K562 (cell line): ENCODE data around the gene SLC1A5. TPM values are rescaled to one million over a fixed set of nuclear protein-coding genes. Genes with fewer than 3 reads are reported as not detected.

ENCODE experiments used
- ATF4 ChIP-seq: fragments of 450-650 bp; formaldehyde crosslinking; IDR thresholded peaks from 2 replicates; pipeline ENCODE4 v1.4.0; 2022; ENCODE audit warnings: mild to moderate bottlenecking, moderate library complexity
- E4F1 ChIP-seq: fragments of 250-450 bp; sonication (Bioruptor Pico); IDR thresholded peaks from 2 replicates; pipeline ENCODE4 v1.5.0; 2021; ENCODE audit warnings: mild to moderate bottlenecking, borderline replicate concordance
- FOSL1 ChIP-seq: fragments of 200-800 bp; sonication (Bioruptor generic); conservative IDR thresholded peaks from 2 replicates; pipeline ENCODE4 v1.6.1; 2016; ENCODE audit warnings: missing genetic modification characterization, missing compliant biosample characterization
- FOXP1 ChIP-seq: sonication (generic); formaldehyde crosslinking; IDR thresholded peaks from 2 replicates; pipeline ENCODE4 v1.8.0; 2022; ENCODE audit warnings: mild to moderate bottlenecking, missing genetic modification reagents
- MAX ChIP-seq: sonication (generic); formaldehyde crosslinking; IDR thresholded peaks from 2 replicates; pipeline ENCODE4 v1.9.0; 2022; ENCODE audit warnings: mild to moderate bottlenecking, missing genetic modification reagents
- MTA2 ChIP-seq: fragments of 450-650 bp; IDR thresholded peaks from 2 replicates; pipeline ENCODE4 v1.6.1; 2016; ENCODE audit warnings: low read depth
- PCBP1 ChIP-seq: fragments of 200-400 bp; formaldehyde crosslinking; IDR thresholded peaks from 2 replicates; pipeline ENCODE4 v1.6.1; 2018; ENCODE audit warnings: mild to moderate bottlenecking, low read depth, low read length; ENCODE audit not compliant: poor library complexity, severe bottlenecking
- POLR2G ChIP-seq: fragments of 200-400 bp; formaldehyde crosslinking; IDR thresholded peaks from 2 replicates; pipeline ENCODE4 v1.6.1; 2017; ENCODE audit warnings: low read depth, mild to moderate bottlenecking, antibody characterized with exemption, low read length, moderate library complexity
- POU5F1 ChIP-seq: fragments of 150-350 bp; IDR thresholded peaks from 2 replicates; pipeline ENCODE4 v1.6.1; 2014; ENCODE audit warnings: borderline replicate concordance, low read length, low read depth, mild to moderate bottlenecking; ENCODE audit not compliant: partially characterized antibody
- RREB1 ChIP-seq: fragments of 250-450 bp; sonication (Bioruptor Pico); IDR thresholded peaks from 2 replicates; pipeline ENCODE4 v1.4.0; 2020
- SAP30 ChIP-seq: fragments of 200-600 bp; sonication (generic); IDR thresholded peaks from 2 replicates; pipeline ENCODE4 v1.6.1; 2012; ENCODE audit warnings: borderline replicate concordance, low read depth, mild to moderate bottlenecking, moderate library complexity, low read length, control low read depth, inconsistent platforms; ENCODE audit not compliant: insufficient read depth, poor library complexity, severe bottlenecking
- XRCC4 ChIP-seq: IDR thresholded peaks from one replicate; pipeline ENCODE4 v1.6.1; 2011; ENCODE audit not compliant: insufficient read depth, insufficient read length; ENCODE audit errors: extremely low read depth
- polyA plus RNA-seq, 8 experiments: library from polyadenylated mRNA; depleted of rRNA in 4 of 8; stranded (reverse) in 5 of 8; unstranded in 3 of 8; fragments of >200 nt; fragmentation: Nextera tagmentation in 2 of 8; fragmentation: Illumina TruSeq in 1 of 8; extraction: Ambion mirVana in 2 of 8; extraction: Trizol in 1 of 8; gene quantifications; 2 replicates each; pipeline versions ENCODE4 v1.2.1 to v1.2.3, GENCODE V29; 2011 to 2014; ENCODE audit warnings: inconsistent platforms in 1 of 8, missing spikeins in 1 of 8
- total RNA-seq, 7 experiments: library from RNA; depleted of rRNA in 6 of 7; stranded (reverse); fragments of >200 nt in 6 of 7; fragmentation: Illumina TruSeq in 2 of 7; extraction: Trizol in 2 of 7; gene quantifications; 2 replicates each; pipeline versions ENCODE4 v1.2.1 to v1.2.3, GENCODE V29; 2011 to 2021; ENCODE audit warnings: low replicate concordance in 1 of 7

The SLC1A5 gene
- total and polyA plus RNA-seq, 9 of the 15 experiments (the other 6 are each of a cell fraction or from before 2014, with no cell fraction given), result 31.2 to 417 (median 134) TPM

DNA sequence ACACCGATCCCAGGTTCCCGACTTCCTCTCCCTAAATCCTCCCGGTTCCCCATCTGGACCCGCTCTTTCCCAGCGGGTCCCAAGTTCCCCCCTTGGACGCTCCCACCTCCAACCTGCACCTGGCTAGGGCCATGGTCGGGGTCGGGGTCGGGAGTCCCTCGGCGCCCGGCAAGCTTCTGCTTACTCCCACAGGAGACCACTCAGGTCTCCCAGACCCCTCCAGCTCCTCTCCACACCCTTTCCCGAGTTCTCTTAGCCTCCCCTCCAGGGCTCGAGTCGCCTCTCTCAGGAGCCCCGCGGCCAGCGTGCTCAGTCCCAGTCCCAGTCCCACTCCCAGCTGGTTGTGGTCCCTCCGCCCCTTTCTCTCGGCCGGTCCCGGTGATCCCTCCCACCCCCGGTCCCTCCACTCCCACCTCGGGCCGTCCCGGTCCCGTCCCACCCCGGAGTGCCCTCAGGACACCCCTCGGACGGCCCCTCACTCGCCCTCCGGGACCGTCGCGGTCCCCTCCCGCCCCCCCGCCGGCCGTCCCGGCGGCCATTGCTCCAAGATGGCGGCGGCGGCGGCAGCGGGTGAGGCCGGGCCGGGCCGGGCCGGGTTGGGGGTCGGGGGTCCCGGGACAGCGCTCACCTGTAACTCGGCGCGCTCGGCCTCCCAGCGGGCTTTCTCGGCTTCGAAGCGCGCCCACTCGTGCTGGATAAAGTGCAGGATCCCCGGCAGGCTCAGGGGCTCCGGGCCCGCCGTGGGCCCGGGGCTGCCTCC, 42.7 kb downstream of the SLC1A5 start, which contains the start of gene FKRP (continued):
- TF ChIP-seq RREB1 (CRISPR knock-in tag), result no peak
- TF ChIP-seq FOSL1 (tag), result 0 out of 2 replicates have a peak, but pooled peaks have one; percentile 31
- TF ChIP-seq E4F1 (CRISPR knock-in tag), result no peak
- 0 out of 2 replicates have a peak, but pooled peaks have one; percentile 46 for TF ChIP-seq FOXP1 (CRISPR knock-in tag)
- TF ChIP-seq POU5F1, result no peak
- peak; percentile 11 for TF ChIP-seq PCBP1
- peak; percentile 83 for TF ChIP-seq POLR2G
- TF ChIP-seq XRCC4, result no peak
- TF ChIP-seq ATF4 (CRISPR knock-in tag), result no peak
- no peak for TF ChIP-seq SAP30
- TF ChIP-seq MAX (CRISPR knock-in tag), result peak; percentile 45; the same call in 1 of the 2 replicates
- TF ChIP-seq MTA2, result no peak
